Activated gamma-delta T cell treated with anti-CD3 and anti-CD28 coated beads, Interleukin-2, amount 50 U/mL, for 16 hours (primary cell): ENCODE measurements around the gene KIF4B.
"Not testable (repeated sequence)": the region's sequence is repeated elsewhere in the genome, so short reads cannot be mapped to it uniquely, and the experiment has no call there.

Experiments
- DNase-seq: peaks from one replicate; pipeline ENCODE4 v3.0.0-alpha.2; 2020; ENCODE audit warnings: low read depth

Gene KIF4B

GRCh38 chr5:155004138-155004744 is 9.3 kb upstream of the KIF4B start:
- no peak for DNase-seq

DNA sequence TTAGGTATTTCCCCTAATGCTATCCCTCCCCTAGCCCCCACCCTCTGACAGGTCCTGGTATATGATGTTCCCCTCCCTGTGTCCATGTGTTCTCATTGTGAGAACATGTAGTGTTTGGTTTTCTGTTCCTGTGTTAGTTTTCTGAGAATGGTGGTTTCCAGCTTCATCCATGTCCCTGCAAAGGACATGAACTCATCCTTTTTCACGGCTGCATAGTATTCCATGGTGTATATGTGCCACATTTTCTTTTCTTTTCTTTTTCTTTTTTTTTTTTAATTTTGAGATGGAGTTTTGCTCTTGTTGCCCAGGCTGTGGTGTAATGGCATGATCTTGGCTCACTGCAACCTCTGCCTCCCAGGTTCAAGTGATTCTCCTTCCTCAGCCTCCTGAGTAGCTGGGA is 7.3 kb upstream of the KIF4B start:
- not testable (repeated sequence) for DNase-seq

- DNase-seq = no peak
These were observed 4.9 kb upstream of the KIF4B start for GRCh38 chr5:155008669-155009068.

DNA sequence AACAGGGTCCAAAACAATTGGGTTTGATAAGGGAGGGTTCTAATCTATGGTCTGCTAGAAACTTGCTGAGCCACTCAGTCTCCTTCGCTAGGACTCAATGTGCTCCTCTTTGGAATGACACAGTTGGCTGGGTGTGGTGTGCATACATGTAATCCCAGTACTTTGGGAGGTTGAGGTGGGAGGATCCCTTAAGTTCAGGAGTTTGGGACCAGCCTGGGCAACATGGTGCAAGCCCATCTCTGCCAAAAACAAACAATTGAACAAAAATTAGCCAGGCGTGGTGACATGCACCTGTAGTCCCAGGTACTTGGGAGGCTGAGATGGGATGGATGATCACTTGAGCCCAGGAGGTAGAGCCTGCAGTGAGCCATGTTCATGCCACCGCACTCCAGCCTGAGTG is 2.7 kb upstream of the KIF4B start:
- no peak for DNase-seq

- no peak for DNase-seq
These were observed 1.7 kb downstream of the KIF4B start for GRCh38 chr5:155015239-155015638.

DNA sequence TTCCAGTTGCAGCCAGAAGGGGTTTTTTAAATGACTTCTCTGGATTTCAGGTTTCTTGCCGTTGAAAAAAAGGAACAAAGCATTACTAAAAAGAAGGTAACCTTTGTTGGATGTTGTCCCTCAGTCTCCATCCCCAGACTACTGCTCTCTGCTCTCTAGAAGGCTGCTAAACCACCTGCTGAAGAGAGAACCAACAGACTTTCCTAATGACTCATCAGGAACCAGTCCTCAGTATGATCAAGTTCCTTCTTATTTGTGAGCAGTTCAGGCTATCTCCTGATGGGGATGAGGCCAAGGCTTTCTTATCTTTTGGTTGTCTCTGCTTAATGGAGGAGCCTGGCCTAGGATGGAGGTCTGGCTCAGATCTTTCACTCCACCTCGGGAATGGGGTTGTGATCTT is 4.1 kb downstream of the KIF4B start:
- DNase-seq = no peak

DNA sequence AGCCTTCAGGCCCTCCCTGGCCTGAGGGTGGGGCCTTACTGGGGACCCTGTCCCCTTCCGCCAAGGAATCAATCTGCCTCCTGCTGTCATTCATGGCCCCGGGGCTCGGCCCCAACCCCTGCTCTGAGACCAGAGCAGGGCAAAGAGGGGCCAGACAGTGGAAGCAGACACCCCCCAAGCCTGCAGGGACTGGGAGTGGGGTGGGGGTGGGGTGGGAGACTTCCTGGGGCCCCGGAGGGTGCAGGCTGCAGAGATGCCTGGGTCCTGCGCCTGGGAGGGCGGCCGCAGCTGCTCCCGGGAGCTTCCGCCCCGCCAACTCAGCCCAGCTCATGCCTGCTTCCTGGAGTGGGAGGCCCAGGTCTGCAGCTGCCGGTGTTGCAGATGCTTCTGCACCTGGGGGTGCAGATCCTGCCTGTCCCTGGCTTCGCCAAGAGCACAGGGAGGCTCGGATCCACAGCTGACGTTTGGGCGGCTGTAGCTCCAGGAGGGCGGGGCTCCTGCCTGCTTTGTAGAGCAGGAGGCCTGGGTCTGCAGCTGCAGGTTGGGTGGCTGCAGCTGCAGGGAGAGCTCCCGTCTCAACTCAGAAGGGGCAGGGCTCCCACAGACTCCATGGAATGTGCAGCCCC is 6.2 kb downstream of the KIF4B start:
- no peak for DNase-seq

GRCh38 chr5:155021842-155022241 is 8.3 kb downstream of the KIF4B start:
- DNase-seq = no peak

DNA sequence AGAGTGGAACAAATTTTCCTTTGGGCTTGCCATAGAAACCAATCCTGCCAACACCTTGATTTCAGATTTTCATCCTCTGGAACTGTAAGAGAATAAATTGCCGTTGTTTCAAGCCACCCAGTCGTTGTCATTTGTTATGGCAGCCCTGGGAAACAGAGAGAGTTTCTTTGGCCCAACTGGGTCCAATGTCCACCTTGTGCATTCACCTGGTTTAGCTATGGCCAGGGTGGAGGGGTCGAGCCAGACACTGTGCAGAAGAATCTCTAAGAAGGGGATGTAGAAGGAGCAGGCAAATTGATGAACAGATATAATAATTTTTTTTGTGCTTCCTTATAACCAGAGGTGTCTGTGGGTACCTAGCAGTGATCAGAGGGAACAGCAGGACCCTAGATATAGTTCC is 9.8 kb downstream of the KIF4B start:
- DNase-seq = no peak

- DNase-seq = no peak
These were observed 10.5 kb downstream of the KIF4B start for GRCh38 chr5:155024015-155024414.

GRCh38 chr5:155025895-155026294 is 12.3 kb downstream of the KIF4B start:
- DNase-seq = no peak

- DNase-seq = no peak
These were observed 14.6 kb downstream of the KIF4B start for GRCh38 chr5:155027993-155028629.

- DNase-seq = no peak
These were observed 15.7 kb downstream of the KIF4B start for GRCh38 chr5:155029240-155029639.

DNA sequence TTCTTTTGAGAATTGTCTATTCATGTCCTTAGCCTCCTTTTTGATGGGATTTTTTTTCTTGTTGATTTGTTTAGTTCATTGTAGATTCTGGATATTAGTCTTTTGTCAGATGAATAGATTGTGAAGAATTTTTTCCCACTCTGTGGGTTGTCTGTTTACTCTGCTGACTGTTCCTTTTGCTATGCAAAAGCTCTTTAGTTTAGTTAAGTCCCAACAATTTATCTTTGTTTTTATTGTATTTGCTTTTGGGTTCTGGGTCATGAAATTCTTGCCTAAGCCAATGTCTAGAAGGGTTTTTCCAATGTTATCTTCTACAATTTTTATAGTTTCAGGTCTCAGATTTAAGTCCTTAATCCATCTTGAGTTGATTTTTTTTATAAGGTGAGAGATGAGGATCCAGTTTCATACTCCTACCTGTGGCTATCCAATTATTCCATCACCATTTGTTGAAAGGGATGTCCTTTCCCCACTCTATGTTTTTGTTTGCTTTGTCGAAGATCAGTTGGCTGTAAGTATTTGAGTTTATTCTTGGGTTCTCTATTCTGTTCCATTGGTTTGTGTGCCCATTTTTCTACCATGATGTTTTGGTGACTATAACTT is 20.7 kb downstream of the KIF4B start:
- not testable (repeated sequence) for DNase-seq

- not testable (repeated sequence) for DNase-seq
These were observed 21.5 kb downstream of the KIF4B start for GRCh38 chr5:155035087-155035486.

- DNase-seq = no peak
These were observed 27.6 kb downstream of the KIF4B start for GRCh38 chr5:155040984-155041653.

GRCh38 chr5:155044591-155044990 is 31.0 kb downstream of the KIF4B start:
- no peak for DNase-seq

DNA sequence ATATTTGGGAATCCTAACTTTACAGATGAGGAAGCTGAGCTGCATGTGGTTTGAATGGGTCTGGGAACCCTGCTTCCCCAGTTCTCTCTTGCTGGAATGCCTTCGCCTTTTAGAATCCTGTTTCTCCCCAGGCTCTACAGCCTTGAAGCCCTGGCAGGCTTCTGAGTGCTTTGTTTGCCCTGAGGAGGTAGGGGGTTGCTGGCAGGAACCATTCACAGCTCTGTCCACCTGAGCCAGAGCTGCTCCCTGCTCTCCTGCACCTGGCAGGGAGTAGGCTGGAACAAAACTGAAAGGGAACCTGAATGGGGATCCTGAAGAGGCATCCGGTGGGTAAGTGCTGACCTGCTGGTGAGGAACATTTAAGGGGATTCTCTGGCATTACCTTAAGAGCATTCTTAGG is 33.0 kb downstream of the KIF4B start:
- DNase-seq = no peak

DNA sequence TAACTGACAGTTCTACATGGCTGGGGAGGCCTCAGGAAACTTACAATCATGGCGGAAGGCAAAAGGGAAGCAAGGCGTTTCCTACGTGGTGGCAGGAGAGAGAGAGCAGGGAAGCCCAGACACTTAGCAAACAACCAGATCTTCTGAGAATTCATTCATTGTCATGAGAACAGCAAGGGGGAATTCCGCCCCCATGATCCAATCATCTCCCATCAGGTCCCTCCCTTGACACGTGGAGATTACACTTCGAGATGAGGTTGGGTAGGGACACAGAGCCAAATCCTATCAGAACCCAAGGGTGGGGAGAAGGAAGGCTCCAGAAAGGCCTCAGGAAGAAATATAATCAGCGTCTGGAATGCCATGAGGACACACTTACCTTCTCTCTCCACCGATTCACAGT is 34.3 kb downstream of the KIF4B start:
- DNase-seq = no peak

DNA sequence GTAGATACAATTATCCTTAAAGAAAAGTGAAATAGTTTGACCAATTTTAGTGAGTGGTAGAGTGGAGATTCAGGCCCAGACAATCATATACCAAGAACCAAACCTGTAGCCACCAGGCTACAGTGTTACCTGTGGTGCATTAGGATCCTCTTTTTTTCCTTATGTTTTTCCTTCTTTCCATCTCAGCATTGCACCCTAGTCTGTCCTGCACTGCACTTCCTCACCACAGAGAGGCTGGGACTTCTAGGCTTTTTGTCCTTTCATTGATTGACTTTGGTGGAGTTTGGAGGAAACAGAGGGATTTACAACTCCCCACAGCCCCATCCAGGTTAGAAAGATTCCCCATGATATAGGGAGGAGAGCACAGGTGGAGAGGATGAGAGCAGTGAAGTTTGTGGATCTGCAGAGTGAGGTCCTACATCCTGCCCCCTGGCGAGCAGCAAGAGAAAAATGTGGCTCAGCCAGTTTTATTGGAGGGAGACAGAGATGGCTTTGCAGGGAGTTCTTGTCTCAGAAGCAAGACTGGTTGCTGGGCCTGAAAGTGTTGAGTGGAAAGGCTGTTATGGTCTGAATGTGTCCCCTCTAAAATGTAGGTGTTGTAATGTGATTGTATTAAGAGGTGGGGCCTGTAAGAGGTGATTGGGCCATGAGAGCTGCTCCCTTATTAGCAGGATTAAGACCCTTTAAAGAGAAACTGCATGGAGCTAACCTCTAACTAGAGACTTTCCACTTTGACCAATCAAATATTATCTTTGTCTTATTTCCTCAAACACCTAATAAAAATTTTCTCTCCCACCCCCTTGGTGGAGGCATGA is 36.2 kb downstream of the KIF4B start:
- DNase-seq = no peak

DNA sequence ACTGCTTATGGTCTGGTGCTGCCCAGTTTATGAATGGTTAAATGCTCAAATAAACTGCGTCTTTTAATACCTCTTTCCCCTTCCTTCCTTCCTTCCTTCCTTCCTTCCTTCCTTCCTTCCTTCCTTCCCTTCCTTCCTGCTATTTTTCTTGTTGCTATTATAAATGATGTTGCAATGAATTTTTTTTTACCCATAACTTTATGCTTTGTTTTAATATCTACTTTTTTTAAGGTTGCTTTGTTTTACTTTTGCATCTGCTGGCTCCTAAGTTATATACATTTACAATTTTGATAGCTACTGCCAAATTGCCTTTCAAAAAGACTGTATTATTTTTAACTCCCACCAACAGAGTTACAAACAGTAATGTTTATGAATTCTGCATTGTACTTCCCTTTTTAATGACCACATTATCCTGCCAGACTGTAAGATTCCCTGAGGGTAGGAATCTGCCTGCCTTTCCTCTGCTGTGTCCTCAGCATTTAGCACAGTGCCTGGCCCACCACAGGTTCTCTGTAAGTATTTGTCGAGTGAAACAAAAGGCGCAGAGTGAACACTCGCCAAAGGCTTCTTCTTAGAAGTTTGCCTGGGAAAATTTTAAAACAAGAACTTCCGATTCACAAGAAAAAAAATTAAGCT is 36.9 kb downstream of the KIF4B start:
- DNase-seq = no peak
